Activated T-helper 1 cell treated with anti-CD3 and anti-CD28 coated beads, Interleukin-12 subunit alpha, Interleukin-12 subunit beta, Interleukin-2, Interleukin-4 antibody, amounts not matched to agents 30 ng/mL and 10 ng/mL and 1 ng/mL, durations not matched to agents 14 hours and 24 hours and 36 hours (primary cell): ENCODE results near the gene TEX35. TPM values are rescaled to one million over a fixed set of nuclear protein-coding genes. Genes with fewer than 3 reads are reported as not detected.

Experiments used
- DNase-seq: peaks from one replicate; pipeline ENCODE4 v3.0.0; 2021; ENCODE audit warnings: low spot score
- H3K27ac Mint-ChIP-seq: one replicate; pipeline ENCODE4 v1.8.0; 2021; ENCODE audit warnings: mild to moderate bottlenecking, mixed read lengths
- H3K27me3 Mint-ChIP-seq: one replicate; pipeline ENCODE4 v1.8.0; 2022; ENCODE audit warnings: mild to moderate bottlenecking, moderate library complexity, mixed read lengths; ENCODE audit not compliant: insufficient read depth
- H3K36me3 Mint-ChIP-seq: one replicate; pipeline ENCODE4 v1.8.0; 2021; ENCODE audit warnings: low read depth, mixed read lengths
- H3K4me1 Mint-ChIP-seq: one replicate; pipeline ENCODE4 v1.8.0; 2021; ENCODE audit warnings: low read depth, mixed read lengths
- H3K4me3 Mint-ChIP-seq: one replicate; pipeline ENCODE4 v1.8.0; 2021; ENCODE audit warnings: mild to moderate bottlenecking, moderate library complexity, mixed read lengths
- H3K9me3 Mint-ChIP-seq: one replicate; pipeline ENCODE4 v1.8.0; 2021; ENCODE audit warnings: mixed read lengths
- intact Hi-C: fragments of 100-400 bp; cut with micrococcal nuclease; formaldehyde crosslinking; loops from one replicate; pipeline ENCODE4 v1.15.1; 2024
- total RNA-seq: library from RNA; stranded (reverse); gene quantifications from 2 replicates; pipeline ENCODE4 v1.2.3, GENCODE V29; 2022

TEX35 gene
- total RNA-seq, 1 donor from 2014 or later, result not detected

- no peaks in the 10 kb centered on the region for H3K36me3 Mint-ChIP-seq
- H3K27ac Mint-ChIP-seq, result no peak overlapping the region
- intact Hi-C loops, result no loop called here
Measured at GRCh38 chr1:178530502-178530901, 17.6 kb downstream of the TEX35 start.

GRCh38 chr1:178531887-178532286 is 19.0 kb downstream of the TEX35 start:
- Mint-ChIP-seq H3K27ac (no peak overlapping the region), H3K4me1 (peaks cover 7% of the 10 kb centered on the region), H3K4me3 (no peak overlapping the region), H3K9me3 (no peaks in the 10 kb centered on the region), H3K36me3 (no peaks in the 10 kb centered on the region), H3K27me3 (peaks cover 3% of the 10 kb centered on the region)
- intact Hi-C loops, result loop anchor here (1.0 to 2.0 kb wide), 3 partner anchors 10 to 470 kb away; no protein-coding TSS in a partner anchor
- no peak for DNase-seq

More at GRCh38 chr1:178530502-178530901, 17.6 kb downstream of the TEX35 start:
- Mint-ChIP-seq H3K4me3 (no peak overlapping the region), H3K27me3 (peaks cover 3% of the 10 kb centered on the region), H3K9me3 (no peaks in the 10 kb centered on the region), H3K4me1 (peaks cover 7% of the 10 kb centered on the region)
- DNase-seq, result no peak

GRCh38 chr1:178532392-178532791 is 19.5 kb downstream of the TEX35 start:
- Mint-ChIP-seq H3K36me3 (no peaks in the 10 kb centered on the region), H3K27ac (no peak overlapping the region), H3K27me3 (peaks cover 3% of the 10 kb centered on the region)

GRCh38 chr1:178533121-178533946 is 20.4 kb downstream of the TEX35 start:
- intact Hi-C loops, result loop anchor here (2.0 kb wide), 1 partner anchor 219 kb away; no protein-coding TSS in a partner anchor
- Mint-ChIP-seq H3K4me3 (no peak overlapping the region), H3K4me1 (peaks cover 7% of the 10 kb centered on the region), H3K36me3 (no peaks in the 10 kb centered on the region), H3K27me3 (peaks cover 3% of the 10 kb centered on the region), H3K27ac (no peak overlapping the region), H3K9me3 (no peaks in the 10 kb centered on the region)
- DNase-seq, result no peak

More at GRCh38 chr1:178532392-178532791, 19.5 kb downstream of the TEX35 start:
- intact Hi-C loops, result loop anchor here (1.0 to 2.0 kb wide), 3 partner anchors 10 to 470 kb away; no protein-coding TSS in a partner anchor
- H3K4me1 Mint-ChIP-seq, result peaks cover 7% of the 10 kb centered on the region
- H3K9me3 Mint-ChIP-seq, result no peaks in the 10 kb centered on the region
- H3K4me3 Mint-ChIP-seq, result no peak overlapping the region
- DNase-seq, result peak; percentile 50

- intact Hi-C loops, result no loop called here
- H3K4me3 Mint-ChIP-seq, result no peak overlapping the region
- no peak overlapping the region for H3K27ac Mint-ChIP-seq
- H3K9me3 Mint-ChIP-seq, result no peaks in the 10 kb centered on the region
- DNase-seq, result no peak
- no peaks in the 10 kb centered on the region for H3K36me3 Mint-ChIP-seq
- peaks cover 7% of the 10 kb centered on the region for H3K4me1 Mint-ChIP-seq
- peaks cover 3% of the 10 kb centered on the region for H3K27me3 Mint-ChIP-seq
Measured at GRCh38 chr1:178534137-178534868, 21.4 kb downstream of the TEX35 start.

- Mint-ChIP-seq H3K9me3 (no peaks in the 10 kb centered on the region), H3K27ac (no peak overlapping the region), H3K27me3 (peaks cover 3% of the 10 kb centered on the region), H3K36me3 (no peaks in the 10 kb centered on the region), H3K4me1 (peaks cover 7% of the 10 kb centered on the region), H3K4me3 (no peak overlapping the region)
- intact Hi-C loops, result no loop called here
- no peak for DNase-seq
Measured at GRCh38 chr1:178536329-178536728, 23.4 kb downstream of the TEX35 start.

GRCh38 chr1:178536844-178537371 is 24.0 kb downstream of the TEX35 start:
- no peaks in the 10 kb centered on the region for H3K9me3 Mint-ChIP-seq
- H3K27me3 Mint-ChIP-seq, result peaks cover 3% of the 10 kb centered on the region
- intact Hi-C loops, result no loop called here
- no peak overlapping the region for H3K4me3 Mint-ChIP-seq
- no peak overlapping the region for H3K27ac Mint-ChIP-seq
- H3K36me3 Mint-ChIP-seq, result no peaks in the 10 kb centered on the region
- no peak for DNase-seq
- H3K4me1 Mint-ChIP-seq, result peaks cover 7% of the 10 kb centered on the region

- Mint-ChIP-seq H3K27ac (no peak overlapping the region), H3K4me1 (peaks cover under 1% of the 10 kb centered on the region), H3K27me3 (peaks cover 3% of the 10 kb centered on the region), H3K4me3 (no peak overlapping the region), H3K9me3 (no peaks in the 10 kb centered on the region), H3K36me3 (no peaks in the 10 kb centered on the region)
- DNase-seq, result no peak
- intact Hi-C loops, result no loop called here
Measured at GRCh38 chr1:178537382-178538090, 24.6 kb downstream of the TEX35 start.

GRCh38 chr1:178538192-178538916 is 25.4 kb downstream of the TEX35 start:
- H3K9me3 Mint-ChIP-seq, result no peaks in the 10 kb centered on the region
- H3K4me3 Mint-ChIP-seq, result no peak overlapping the region
- intact Hi-C loops, result no loop called here
- no peak for DNase-seq
- no peaks in the 10 kb centered on the region for H3K36me3 Mint-ChIP-seq
- H3K27me3 Mint-ChIP-seq, result no peaks in the 10 kb centered on the region
- no peak overlapping the region for H3K27ac Mint-ChIP-seq
- H3K4me1 Mint-ChIP-seq, result no peaks in the 10 kb centered on the region

GRCh38 chr1:178539291-178539690 is 26.4 kb downstream of the TEX35 start:
- no peak overlapping the region for H3K4me3 Mint-ChIP-seq
- H3K36me3 Mint-ChIP-seq, result no peaks in the 10 kb centered on the region
- intact Hi-C loops, result no loop called here
- H3K4me1 Mint-ChIP-seq, result no peaks in the 10 kb centered on the region
- DNase-seq, result no peak
- H3K27ac Mint-ChIP-seq, result no peak overlapping the region
- H3K27me3 Mint-ChIP-seq, result no peaks in the 10 kb centered on the region
- H3K9me3 Mint-ChIP-seq, result no peaks in the 10 kb centered on the region

- Mint-ChIP-seq H3K4me3 (no peak overlapping the region), H3K9me3 (no peaks in the 10 kb centered on the region), H3K27me3 (no peaks in the 10 kb centered on the region), H3K27ac (no peak overlapping the region), H3K4me1 (no peaks in the 10 kb centered on the region), H3K36me3 (no peaks in the 10 kb centered on the region)
- intact Hi-C loops, result loop anchor here (5.0 kb wide), 1 partner anchor 687 kb away; the partner anchor contains the start of gene ABL2
- no peak for DNase-seq
Measured at GRCh38 chr1:178540204-178540603, 27.3 kb downstream of the TEX35 start.

GRCh38 chr1:178540646-178541045 is 27.7 kb downstream of the TEX35 start:
- H3K4me1 Mint-ChIP-seq, result no peaks in the 10 kb centered on the region
- no peak for DNase-seq
- H3K27ac Mint-ChIP-seq, result no peak overlapping the region
- no peak overlapping the region for H3K4me3 Mint-ChIP-seq
- intact Hi-C loops, result loop anchor here (5.0 kb wide), 1 partner anchor 687 kb away; the partner anchor contains the start of gene ABL2
- H3K27me3 Mint-ChIP-seq, result no peaks in the 10 kb centered on the region
- H3K9me3 Mint-ChIP-seq, result no peaks in the 10 kb centered on the region
- no peaks in the 10 kb centered on the region for H3K36me3 Mint-ChIP-seq
